Testis (tissue), 3 donors: Measurements from ENCODE around the gene CERS2. TPM values are rescaled to one million over a fixed set of nuclear protein-coding genes. Genes with fewer than 3 reads are reported as not detected.

Experiments
- DNase-seq: peaks from one replicate; pipeline ENCODE4 v3.0.0-alpha.2; 2019
- H3K27ac ChIP-seq, 2 donors: fragments of 200-600 bp; sonication (generic); one replicate each; pipeline ENCODE4 v1.5.1; 2019
- H3K27me3 ChIP-seq: fragments of 200-600 bp; sonication (generic); one replicate; pipeline ENCODE4 v1.5.1; 2019
- H3K36me3 ChIP-seq: fragments of 200-600 bp; sonication (generic); one replicate; pipeline ENCODE4 v1.5.1; 2017; ENCODE audit warnings: low read depth; ENCODE audit errors: missing control alignments
- H3K4me1 ChIP-seq: fragments of 200-600 bp; sonication (generic); one replicate; pipeline ENCODE4 v1.5.1; 2019
- H3K4me3 ChIP-seq, 2 donors: fragments of 200-600 bp; sonication (generic); one replicate each; pipeline ENCODE4 v1.5.1; 2017 to 2019
- H3K9me3 ChIP-seq: fragments of 200-600 bp; sonication (generic); one replicate; pipeline ENCODE4 v1.5.1; 2017
- CTCF ChIP-seq, 3 experiments: fragments of 450-650 bp in 2 of 3; fragments of 200-600 bp in 1 of 3; sonication (generic) in 1 of 3; IDR thresholded peaks; one replicate each; pipeline ENCODE4 v1.5.1; 2016 to 2019; ENCODE audit warnings: antibody characterized with exemption in 3 of 3, mild to moderate bottlenecking in 2 of 3, moderate library complexity in 1 of 3
- POLR2A ChIP-seq: fragments of 450-650 bp; IDR thresholded peaks from one replicate; pipeline ENCODE4 v1.6.1; 2017; ENCODE audit warnings: antibody characterized with exemption, mild to moderate bottlenecking, moderate library complexity
- WGBS, 2 donors: methylation state at CpG; one replicate each; pipeline ENCODE4 v1.1.5; 2018; 5-methylcytosine and 5-hydroxymethylcytosine counted together
- intact Hi-C: fragments of 100-400 bp; cut with DNase I; formaldehyde crosslinking; loops from one replicate; pipeline ENCODE4 v1.15.1; 2023; ENCODE audit warnings: low total_unique reads
- polyA plus RNA-seq: library from polyadenylated mRNA; stranded (reverse); fragments of 350-450 nt; fragmentation: Illumina TruSeq; extraction: RNeasy Lipid Tissue Mini Kit (QIAGEN cat#74804); gene quantifications from one replicate; pipeline ENCODE4 v1.2.3, GENCODE V29; 2014; ENCODE audit warnings: low read depth, low replicate concordance; ENCODE audit not compliant: insufficient read depth
- total RNA-seq, 2 donors: library from RNA; depleted of rRNA; stranded (reverse); fragments of >200 nt; gene quantifications; one replicate each; pipeline ENCODE4 v1.2.3, GENCODE V29; 2016

Gene CERS2
- total and polyA plus RNA-seq, 3 donors from 2014 or later, result 92.7 to 138 (median 116) TPM

GRCh38 chr1:150971583-150972416 is 2.8 kb downstream of the CERS2 start:
- DNase-seq, result no peak
- intact Hi-C loops, result no loop called here

DNA sequence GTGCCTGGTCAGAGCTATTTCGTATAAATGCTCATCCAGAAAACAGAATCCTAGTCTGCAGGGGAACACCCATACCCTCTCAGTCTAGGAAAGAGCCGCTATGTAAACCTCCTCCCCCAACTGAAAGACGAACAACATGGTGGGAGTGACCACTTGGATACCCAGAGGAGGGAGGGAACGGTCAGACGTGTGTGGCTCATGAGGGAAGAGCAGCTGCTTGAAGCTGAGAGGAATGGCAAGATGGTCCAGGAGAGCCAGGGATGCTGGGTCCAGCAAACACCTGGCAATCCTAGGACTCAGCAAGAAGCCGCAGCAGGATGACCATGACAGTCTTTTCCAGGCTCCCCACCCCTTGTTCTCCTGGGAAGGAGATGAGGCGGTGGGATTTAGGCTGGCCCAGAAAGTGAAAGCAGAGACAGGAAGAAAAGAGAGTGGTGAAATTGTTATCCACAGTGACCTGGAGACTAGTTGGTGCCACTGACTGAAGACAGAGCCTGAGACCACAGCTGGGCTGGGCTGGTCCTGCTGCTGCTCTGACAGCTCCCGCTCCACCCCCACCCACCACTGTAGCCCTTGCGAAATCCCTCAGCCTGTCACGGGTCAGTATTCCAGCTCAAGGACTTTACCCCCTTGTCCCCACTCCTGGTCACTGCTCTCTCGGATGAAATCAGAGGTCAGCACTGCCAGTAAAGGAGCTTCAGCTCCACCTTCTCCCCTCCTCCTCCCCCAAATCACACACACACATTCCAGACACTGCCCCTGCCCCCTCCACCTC is 3.6 kb downstream of the CERS2 start:
- peaks cover 34% of the 10 kb centered on the region for H3K4me1 ChIP-seq
- no peak overlapping the region for H3K4me3 ChIP-seq
- intact Hi-C loops, result no loop called here
- H3K36me3 ChIP-seq, result no peaks in the 10 kb centered on the region
- WGBS, 2 donors, result 51 to 58% methylated on average over 11 of the region's 11 CpGs
- H3K27me3 ChIP-seq, result no peaks in the 10 kb centered on the region
- DNase-seq, result peak; percentile 78
- H3K27ac ChIP-seq, result peak overlapping the region; percentile 32 to 93
- TF ChIP-seq POLR2A (no peak), CTCF (IDR thresholded peaks at IDR 0.05) (no peak)
- H3K9me3 ChIP-seq, result no peaks in the 10 kb centered on the region

More at GRCh38 chr1:150971583-150972416, 2.8 kb downstream of the CERS2 start:
- no peaks in the 10 kb centered on the region for H3K27me3 ChIP-seq
- WGBS, 2 donors, result 58 to 62% methylated on average over 5 to 6 of the region's 6 CpGs
- H3K4me1 ChIP-seq, result peaks cover 34% of the 10 kb centered on the region
- no peaks in the 10 kb centered on the region for H3K9me3 ChIP-seq
- no peak overlapping the region for H3K4me3 ChIP-seq
- no peaks in the 10 kb centered on the region for H3K36me3 ChIP-seq
- TF ChIP-seq POLR2A, result no peak
- no peak for TF ChIP-seq CTCF (IDR thresholded peaks at IDR 0.05)
- peak overlapping the region; percentile 32 to 93 for H3K27ac ChIP-seq

- Histone ChIP-seq H3K36me3 (no peaks in the 10 kb centered on the region), H3K4me3 (no peak overlapping the region), H3K27me3 (no peaks in the 10 kb centered on the region), H3K9me3 (no peaks in the 10 kb centered on the region), H3K4me1 (peaks cover 34% of the 10 kb centered on the region), H3K27ac (no peak overlapping the region)
- no peak for TF ChIP-seq POLR2A
- TF ChIP-seq CTCF (IDR thresholded peaks at IDR 0.05), result no peak
- DNase-seq, result no peak
- WGBS, 2 donors, result 74 to 79% methylated on average over 3 of the region's 3 CpGs
- intact Hi-C loops, result no loop called here
These were observed 5.0 kb downstream of the CERS2 start for GRCh38 chr1:150969626-150970025.

DNA sequence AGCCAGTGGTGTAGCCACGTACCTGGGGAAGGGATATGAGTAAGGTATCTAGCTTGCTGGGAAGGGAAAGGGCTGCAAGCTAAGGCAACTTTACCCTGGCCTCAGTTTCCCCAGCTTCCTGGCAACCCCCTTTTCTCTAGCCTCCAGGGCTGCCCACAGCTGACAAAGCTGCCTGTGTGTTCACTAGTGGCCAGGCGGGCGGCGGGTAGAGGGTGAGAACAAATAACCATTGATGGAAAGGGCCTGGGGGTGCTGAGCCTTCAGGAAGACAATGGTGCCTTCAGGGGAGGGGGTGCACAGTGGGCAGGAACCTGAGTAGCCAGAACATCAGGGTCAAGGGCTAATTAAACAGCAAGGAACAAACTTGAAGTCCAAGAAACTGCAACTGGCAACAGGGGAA is 6.1 kb downstream of the CERS2 start:
- Histone ChIP-seq H3K36me3 (no peaks in the 10 kb centered on the region), H3K4me3 (no peak overlapping the region), H3K4me1 (peaks cover 33% of the 10 kb centered on the region), H3K9me3 (no peaks in the 10 kb centered on the region), H3K27me3 (no peaks in the 10 kb centered on the region), H3K27ac (no peak overlapping the region)
- no peak for DNase-seq
- intact Hi-C loops, result no loop called here
- TF ChIP-seq POLR2A, result no peak
- TF ChIP-seq CTCF (IDR thresholded peaks at IDR 0.05), result no peak
- 94 to 100% methylated on average over 4 of the region's 4 CpGs for WGBS, 2 donors
